HFF-Myc (cell line): ENCODE measurements around the gene TACR3.
"Not testable (repeated sequence)": the region's sequence is repeated elsewhere in the genome, so short reads cannot be mapped to it uniquely, and the experiment has no call there.

Source experiments
- DNase-seq: peaks from one replicate; pipeline ENCODE4 v3.0.0-alpha.2; 2011; ENCODE audit warnings: low read depth; ENCODE audit errors: extremely low read depth
- H3K4me3 ChIP-seq: replicated peaks from 2 replicates; pipeline ENCODE4 v1.5.1; 2011; ENCODE audit warnings: low read depth, mild to moderate bottlenecking, control low read depth, low read length
- CTCF ChIP-seq: IDR thresholded peaks from 2 replicates; pipeline ENCODE4 v1.5.1; 2012; ENCODE audit warnings: mild to moderate bottlenecking, low read depth, low read length, control low read depth; ENCODE audit errors: missing control alignments

The TACR3 gene, protein sequence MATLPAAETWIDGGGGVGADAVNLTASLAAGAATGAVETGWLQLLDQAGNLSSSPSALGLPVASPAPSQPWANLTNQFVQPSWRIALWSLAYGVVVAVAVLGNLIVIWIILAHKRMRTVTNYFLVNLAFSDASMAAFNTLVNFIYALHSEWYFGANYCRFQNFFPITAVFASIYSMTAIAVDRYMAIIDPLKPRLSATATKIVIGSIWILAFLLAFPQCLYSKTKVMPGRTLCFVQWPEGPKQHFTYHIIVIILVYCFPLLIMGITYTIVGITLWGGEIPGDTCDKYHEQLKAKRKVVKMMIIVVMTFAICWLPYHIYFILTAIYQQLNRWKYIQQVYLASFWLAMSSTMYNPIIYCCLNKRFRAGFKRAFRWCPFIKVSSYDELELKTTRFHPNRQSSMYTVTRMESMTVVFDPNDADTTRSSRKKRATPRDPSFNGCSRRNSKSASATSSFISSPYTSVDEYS

GRCh38 chr4:103719830-103720207 is at the start of gene TACR3:
TSS of gene TACR3 (minus strand) at chr4:103719985. CDS start at chr4:103719675, 310 bp downstream.
- no peak within 1 kb of the TSS for H3K4me3 ChIP-seq
- DNase-seq, result no peak
- no peak for TF ChIP-seq CTCF

DNA sequence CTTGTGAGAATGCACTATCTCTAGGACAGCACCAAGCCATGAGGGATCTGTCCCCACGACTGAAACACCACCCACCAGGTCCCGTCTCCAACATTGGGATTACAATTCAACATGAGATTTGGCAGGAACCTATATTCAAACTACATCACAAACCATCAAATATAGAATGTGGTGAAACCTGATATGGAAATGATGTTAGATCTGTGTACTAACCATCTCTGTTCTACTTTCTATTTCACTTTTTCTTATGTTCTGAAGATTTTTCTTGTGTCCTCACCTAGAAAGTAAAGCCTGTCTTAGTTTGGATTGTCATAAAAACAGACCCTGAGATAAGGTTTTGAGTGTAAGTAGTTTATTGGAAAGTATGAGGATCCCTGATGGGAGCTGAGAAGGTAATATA is 37.8 kb upstream of the TACR3 start:
- TF ChIP-seq CTCF, result no peak
- H3K4me3 ChIP-seq, result no peak overlapping the region
- DNase-seq, result no peak

DNA sequence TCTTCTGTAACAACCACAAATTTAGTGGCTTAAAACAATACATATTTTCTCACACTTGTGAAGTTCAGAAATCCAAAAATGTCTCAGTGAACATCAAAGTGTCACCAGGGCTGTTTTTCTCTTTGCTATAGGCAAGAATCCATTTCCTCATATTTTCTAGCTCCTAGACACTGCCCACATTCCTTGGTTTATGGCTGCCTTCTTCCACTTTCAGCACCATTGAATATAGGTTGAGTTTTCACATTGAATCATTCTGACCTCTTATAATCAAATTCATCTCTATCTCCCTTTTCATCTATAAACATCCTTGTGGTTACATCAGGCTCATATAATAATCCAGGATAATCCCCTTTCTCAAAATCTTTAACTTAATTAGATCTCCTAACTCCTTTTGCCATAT is 37.0 kb upstream of the TACR3 start:
- DNase-seq, result no peak
- TF ChIP-seq CTCF, result no peak
- no peak overlapping the region for H3K4me3 ChIP-seq

DNA sequence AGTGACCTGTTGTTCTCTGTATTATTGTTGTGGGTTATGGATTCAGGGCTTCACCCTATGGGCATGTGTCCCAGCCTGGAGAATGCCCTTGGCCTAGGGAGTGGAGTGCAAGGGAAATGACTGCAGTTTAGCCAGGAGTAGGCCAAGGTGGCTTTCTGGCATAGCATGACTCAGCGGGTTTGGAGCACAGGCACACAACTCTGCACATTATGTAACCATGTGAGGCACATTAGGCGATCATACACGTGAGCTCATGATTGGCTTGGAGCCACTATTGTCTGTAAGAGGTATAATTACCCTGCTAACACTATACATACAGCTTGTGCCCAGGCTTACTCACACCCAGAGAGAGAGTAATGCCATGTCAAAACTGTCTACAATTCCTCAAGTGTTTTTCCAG is 35.1 kb upstream of the TACR3 start:
- H3K4me3 ChIP-seq, result no peak overlapping the region
- no peak for TF ChIP-seq CTCF
- DNase-seq, result no peak

DNA sequence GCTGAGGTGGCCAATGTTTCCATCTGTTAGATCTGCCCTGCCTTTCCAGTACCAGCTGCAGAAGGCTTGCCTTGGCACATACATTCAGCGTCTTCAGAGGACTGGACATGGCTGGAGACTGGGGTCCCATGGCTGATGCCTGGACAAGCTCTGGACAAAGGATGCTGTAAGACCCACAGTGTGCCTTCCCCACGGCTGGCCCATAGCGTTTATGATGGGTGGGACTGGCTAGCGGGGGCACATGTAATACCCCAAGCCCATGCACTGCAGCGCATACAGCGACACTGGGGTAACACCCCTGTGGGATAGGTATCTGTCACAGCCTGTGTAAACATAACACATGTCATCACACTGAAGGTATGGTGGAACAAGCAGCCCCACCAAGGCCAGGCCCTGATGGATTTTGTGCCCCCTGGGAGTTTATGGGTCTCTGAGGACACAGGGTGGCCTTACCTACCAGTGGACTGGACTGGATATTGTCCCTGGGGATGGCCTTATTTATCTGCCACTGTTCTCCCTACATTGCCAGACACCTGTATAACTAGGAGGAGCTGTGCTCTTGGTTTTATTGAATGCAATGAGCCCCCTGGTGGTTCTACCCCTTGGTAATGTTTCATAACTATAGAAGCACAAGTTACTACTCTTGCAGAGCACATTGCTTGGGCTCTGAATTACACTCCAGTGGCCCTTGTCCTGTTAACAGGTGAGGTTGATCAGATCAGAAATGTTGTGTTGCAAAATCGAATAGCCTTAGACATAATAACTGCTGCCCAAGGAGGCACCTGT is 34.3 kb upstream of the TACR3 start:
- TF ChIP-seq CTCF, result no peak
- no peak overlapping the region for H3K4me3 ChIP-seq

DNA sequence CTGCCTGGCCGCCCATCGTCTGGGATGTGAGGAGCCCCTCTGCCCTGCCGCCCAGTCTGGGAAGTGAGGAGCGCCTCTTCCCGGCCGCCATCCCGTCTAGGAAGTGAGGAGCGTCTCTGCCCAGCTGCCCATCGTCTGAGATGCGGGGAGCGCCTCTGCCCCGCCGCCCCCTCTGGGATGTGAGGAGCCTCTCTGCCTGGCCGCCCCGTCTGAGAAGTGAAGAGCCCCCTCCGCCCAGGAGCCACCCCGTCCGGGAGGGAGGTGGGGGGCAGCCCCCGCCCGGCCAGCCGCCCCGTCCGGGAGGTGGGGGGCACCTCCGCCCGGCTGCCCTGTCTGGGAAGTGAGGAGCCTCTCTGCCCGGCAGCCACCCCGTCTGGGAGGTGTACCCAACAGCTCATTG is 3.4 kb upstream of the TACR3 start:
- not testable (repeated sequence) for DNase-seq, H3K4me3 ChIP-seq

More for the DNA sequence above, 34.3 kb upstream of the TACR3 start:
- DNase-seq, result no peak

- TF ChIP-seq CTCF, result no peak
- DNase-seq, result no peak
- H3K4me3 ChIP-seq, result no peak overlapping the region
These were observed 1.5 kb upstream of the TACR3 start for GRCh38 chr4:103721251-103721650.
